ENCODE results near the gene MARCHF2.
"Not testable (repeated sequence)": the region's sequence is repeated elsewhere in the genome, so short reads cannot be mapped to it uniquely, and the experiment has no call there.

MARCHF2 gene

DNA sequence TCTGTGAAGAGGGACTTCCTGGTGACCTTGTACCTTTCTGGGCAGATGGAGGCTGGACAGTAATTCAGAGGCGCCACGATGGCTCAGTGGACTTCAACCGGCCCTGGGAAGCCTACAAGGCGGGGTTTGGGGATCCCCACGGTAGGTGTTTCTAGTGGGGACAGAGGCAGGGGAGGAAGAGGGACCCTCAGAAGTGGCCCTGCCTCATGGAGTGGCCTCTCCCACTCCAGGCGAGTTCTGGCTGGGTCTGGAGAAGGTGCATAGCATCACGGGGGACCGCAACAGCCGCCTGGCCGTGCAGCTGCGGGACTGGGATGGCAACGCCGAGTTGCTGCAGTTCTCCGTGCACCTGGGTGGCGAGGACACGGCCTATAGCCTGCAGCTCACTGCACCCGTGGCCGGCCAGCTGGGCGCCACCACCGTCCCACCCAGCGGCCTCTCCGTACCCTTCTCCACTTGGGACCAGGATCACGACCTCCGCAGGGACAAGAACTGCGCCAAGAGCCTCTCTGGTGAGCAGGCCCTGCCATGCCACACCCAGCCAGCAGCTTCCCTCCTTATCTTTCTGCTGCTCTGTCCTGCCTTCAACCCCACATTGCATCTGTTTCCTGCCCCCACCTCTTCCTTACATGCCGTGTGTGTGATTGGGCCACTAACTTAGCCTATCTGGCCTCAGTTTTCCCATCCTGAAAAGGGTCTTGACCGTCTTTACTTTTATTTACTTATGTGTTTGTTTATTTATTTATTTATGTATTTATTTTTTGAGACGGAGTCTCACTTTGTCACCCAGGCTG is 41.9 kb upstream of the MARCHF2 start:
- Histone ChIP-seq H3K4me2 (ENCODE audit: low read depth, low read length, poor library complexity, severe bottlenecking) (no peak overlapping the region), H3K27me3 (ENCODE audit: low read length) (no peaks in the 10 kb centered on the region), H3F3A (ENCODE audit: insufficient read depth) (no peaks in the 10 kb centered on the region), H4K20me1 (ENCODE audit: low read depth, low read length) (no peaks in the 10 kb centered on the region), H3K9ac (ENCODE audit: low read length) (no peak overlapping the region), H3K9me2 (replicated peaks; ENCODE audit: insufficient read depth, low read length) (no peaks in the 10 kb centered on the region), H2AFZ (ENCODE audit: low read depth, low read length, severe bottlenecking) (no peak overlapping the region), H3K79me2 (ENCODE audit: insufficient read depth, low read length) (no peaks in the 10 kb centered on the region), H3K27ac (ENCODE audit: low read depth, low read length) (no peak overlapping the region), H3K9me3 (ENCODE audit: insufficient read depth, low read length) (no peaks in the 10 kb centered on the region), H3K4me3 (ENCODE audit: insufficient read depth, low read length, poor library complexity, severe bottlenecking) (no peak overlapping the region), H3K36me3 (ENCODE audit: low read length) (no peaks in the 10 kb centered on the region)
- TF ChIP-seq, protein P1, sequence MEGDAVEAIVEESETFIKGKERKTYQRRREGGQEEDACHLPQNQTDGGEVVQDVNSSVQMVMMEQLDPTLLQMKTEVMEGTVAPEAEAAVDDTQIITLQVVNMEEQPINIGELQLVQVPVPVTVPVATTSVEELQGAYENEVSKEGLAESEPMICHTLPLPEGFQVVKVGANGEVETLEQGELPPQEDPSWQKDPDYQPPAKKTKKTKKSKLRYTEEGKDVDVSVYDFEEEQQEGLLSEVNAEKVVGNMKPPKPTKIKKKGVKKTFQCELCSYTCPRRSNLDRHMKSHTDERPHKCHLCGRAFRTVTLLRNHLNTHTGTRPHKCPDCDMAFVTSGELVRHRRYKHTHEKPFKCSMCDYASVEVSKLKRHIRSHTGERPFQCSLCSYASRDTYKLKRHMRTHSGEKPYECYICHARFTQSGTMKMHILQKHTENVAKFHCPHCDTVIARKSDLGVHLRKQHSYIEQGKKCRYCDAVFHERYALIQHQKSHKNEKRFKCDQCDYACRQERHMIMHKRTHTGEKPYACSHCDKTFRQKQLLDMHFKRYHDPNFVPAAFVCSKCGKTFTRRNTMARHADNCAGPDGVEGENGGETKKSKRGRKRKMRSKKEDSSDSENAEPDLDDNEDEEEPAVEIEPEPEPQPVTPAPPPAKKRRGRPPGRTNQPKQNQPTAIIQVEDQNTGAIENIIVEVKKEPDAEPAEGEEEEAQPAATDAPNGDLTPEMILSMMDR (IDR thresholded peaks at IDR 0.05; ENCODE audit: insufficient read depth, low read length, poor library complexity, severe bottlenecking) = no peak
- no peak for TF ChIP-seq EZH2phosphoT487 (conservative IDR thresholded peaks at IDR 0.05; ENCODE audit: low read length)

DNA sequence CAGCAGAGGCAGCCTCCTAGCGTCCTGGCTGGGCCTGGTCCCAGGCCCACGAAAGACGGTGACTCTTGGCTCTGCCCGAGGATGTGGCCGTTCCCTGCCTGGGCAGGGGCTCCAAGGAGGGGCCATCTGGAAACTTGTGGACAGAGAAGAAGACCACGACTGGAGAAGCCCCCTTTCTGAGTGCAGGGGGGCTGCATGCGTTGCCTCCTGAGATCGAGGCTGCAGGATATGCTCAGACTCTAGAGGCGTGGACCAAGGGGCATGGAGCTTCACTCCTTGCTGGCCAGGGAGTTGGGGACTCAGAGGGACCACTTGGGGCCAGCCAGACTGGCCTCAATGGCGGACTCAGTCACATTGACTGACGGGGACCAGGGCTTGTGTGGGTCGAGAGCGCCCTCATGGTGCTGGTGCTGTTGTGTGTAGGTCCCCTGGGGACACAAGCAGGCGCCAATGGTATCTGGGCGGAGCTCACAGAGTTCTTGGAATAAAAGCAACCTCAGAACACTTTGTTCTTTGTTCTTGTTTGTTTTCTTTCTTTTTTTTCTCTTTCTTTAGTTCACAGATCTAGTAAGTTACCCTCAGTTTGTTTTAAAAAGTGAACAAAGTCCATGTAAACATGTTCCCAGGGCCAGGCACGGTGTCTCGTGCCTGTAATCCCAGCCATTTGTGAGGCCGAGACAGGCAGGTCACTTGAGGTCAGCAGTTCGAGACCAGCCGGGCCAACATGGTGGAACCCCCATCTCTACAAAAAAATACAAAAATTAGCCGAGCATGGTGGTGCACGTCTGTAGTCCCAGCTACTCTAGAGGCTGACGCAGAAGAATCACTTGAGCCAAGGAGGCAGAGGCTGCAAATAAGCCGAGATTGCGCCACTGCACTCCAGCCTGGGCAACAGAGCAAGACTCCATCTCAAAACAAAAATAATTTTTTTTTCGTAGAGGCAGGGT is 39.0 kb upstream of the MARCHF2 start:
- Histone ChIP-seq H4K20me1 (ENCODE audit: low read depth, low read length) (no peaks in the 10 kb centered on the region), H3K4me3 (ENCODE audit: insufficient read depth, low read length, poor library complexity, severe bottlenecking) (no peak overlapping the region), H2AFZ (ENCODE audit: low read depth, low read length, severe bottlenecking) (no peak overlapping the region), H3K9ac (ENCODE audit: low read length) (no peak overlapping the region), H3K4me2 (ENCODE audit: low read depth, low read length, poor library complexity, severe bottlenecking) (no peak overlapping the region), H3K36me3 (ENCODE audit: low read length) (no peaks in the 10 kb centered on the region), H3K27me3 (ENCODE audit: low read length) (no peaks in the 10 kb centered on the region), H3K79me2 (ENCODE audit: insufficient read depth, low read length) (no peaks in the 10 kb centered on the region), H3K9me3 (ENCODE audit: insufficient read depth, low read length) (no peaks in the 10 kb centered on the region), H3K27ac (ENCODE audit: low read depth, low read length) (no peak overlapping the region), H3K9me2 (replicated peaks; ENCODE audit: insufficient read depth, low read length) (no peaks in the 10 kb centered on the region), H3F3A (ENCODE audit: insufficient read depth) (no peaks in the 10 kb centered on the region)
- TF ChIP-seq, protein P1 (IDR thresholded peaks at IDR 0.05; ENCODE audit: insufficient read depth, low read length, poor library complexity, severe bottlenecking) = no peak
- no peak for TF ChIP-seq EZH2phosphoT487 (conservative IDR thresholded peaks at IDR 0.05; ENCODE audit: low read length)

GRCh38 chr19:8375766-8376165 is 37.3 kb upstream of the MARCHF2 start:
- not testable (repeated sequence) for H3K4me3 ChIP-seq (ENCODE audit: insufficient read depth, low read length, poor library complexity, severe bottlenecking); H3K9me3 ChIP-seq (ENCODE audit: insufficient read depth, low read length); H3K9ac ChIP-seq (ENCODE audit: low read length); H3K27ac ChIP-seq (ENCODE audit: low read depth, low read length); H3K27me3 ChIP-seq (ENCODE audit: low read length); H3K4me2 ChIP-seq (ENCODE audit: low read depth, low read length, poor library complexity, severe bottlenecking); H3K79me2 ChIP-seq (ENCODE audit: insufficient read depth, low read length); H4K20me1 ChIP-seq (ENCODE audit: low read depth, low read length); H3F3A ChIP-seq (ENCODE audit: insufficient read depth); H3K9me2 ChIP-seq (replicated peaks; ENCODE audit: insufficient read depth, low read length); H2AFZ ChIP-seq (ENCODE audit: low read depth, low read length, severe bottlenecking); H3K36me3 ChIP-seq (ENCODE audit: low read length)

- not testable (repeated sequence) for H3K4me3 ChIP-seq (ENCODE audit: insufficient read depth, low read length, poor library complexity, severe bottlenecking)
Observed at GRCh38 chr19:8376373-8376974, 36.6 kb upstream of the MARCHF2 start.

More at GRCh38 chr19:8376373-8376974, 36.6 kb upstream of the MARCHF2 start:
- not testable (repeated sequence) for H3K27ac ChIP-seq (ENCODE audit: low read depth, low read length); H3K4me2 ChIP-seq (ENCODE audit: low read depth, low read length, poor library complexity, severe bottlenecking); H3K79me2 ChIP-seq (ENCODE audit: insufficient read depth, low read length); H3F3A ChIP-seq (ENCODE audit: insufficient read depth); H3K27me3 ChIP-seq (ENCODE audit: low read length); H2AFZ ChIP-seq (ENCODE audit: low read depth, low read length, severe bottlenecking); H3K9ac ChIP-seq (ENCODE audit: low read length); H3K36me3 ChIP-seq (ENCODE audit: low read length); H3K9me3 ChIP-seq (ENCODE audit: insufficient read depth, low read length); H4K20me1 ChIP-seq (ENCODE audit: low read depth, low read length); H3K9me2 ChIP-seq (replicated peaks; ENCODE audit: insufficient read depth, low read length)
